Activated CD8-positive, alpha-beta memory T cell treated with anti-CD3 and anti-CD28 coated beads, Interleukin-2, amount 10 ng/mL, durations not matched to agents 7 days and 5 days (primary cell): ENCODE results near the gene PICALM. TPM values are rescaled to one million over a fixed set of nuclear protein-coding genes. Genes with fewer than 3 reads are reported as not detected.
"Not testable (repeated sequence)": the region's sequence is repeated elsewhere in the genome, so short reads cannot be mapped to it uniquely, and the experiment has no call there.

Experiments used
- ATAC-seq: fragments of 150-1000 bp; cut with Tn5 transposase; one replicate; pipeline ENCODE4 v1.10.0; 2021; ENCODE audit warnings: moderate library complexity
- CTCF ChIA-PET: fragments of 350-600 bp; sonication (Branson Sonifier 250); formaldehyde crosslinking; loops from one replicate; lab custom pipeline; 2021; ENCODE audit warnings: antibody characterized with exemption; lab: Charles Lee
- DNase-seq: peaks from one replicate; pipeline ENCODE4 v3.0.0-alpha.2; 2020
- H3K27ac Mint-ChIP-seq: one replicate; pipeline ENCODE4 v1.8.0; 2021; ENCODE audit warnings: mild to moderate bottlenecking, mixed read lengths
- H3K27me3 Mint-ChIP-seq: one replicate; pipeline ENCODE4 v1.8.0; 2021; ENCODE audit warnings: mixed read lengths
- H3K36me3 Mint-ChIP-seq: one replicate; pipeline ENCODE4 v1.8.0; 2021; ENCODE audit warnings: mild to moderate bottlenecking, mixed read lengths
- H3K4me1 Mint-ChIP-seq: one replicate; pipeline ENCODE4 v1.8.0; 2021; ENCODE audit warnings: mixed read lengths
- H3K4me3 Mint-ChIP-seq: one replicate; pipeline ENCODE4 v1.8.0; 2021; ENCODE audit warnings: mild to moderate bottlenecking, moderate library complexity, mixed read lengths
- H3K9me3 Mint-ChIP-seq: one replicate; pipeline ENCODE4 v1.8.0; 2022; ENCODE audit warnings: low read depth, mixed read lengths
- total RNA-seq, 2 experiments: library from RNA; stranded (reverse); gene quantifications; one replicate each; pipeline ENCODE4 v1.2.3, GENCODE V29; 2021

PICALM gene
- total RNA-seq, 2 experiments from 2014 or later = 123 to 166 TPM

- CTCF ChIA-PET = no interaction called here
- H3K9me3 Mint-ChIP-seq = no peaks in the 10 kb centered on the region
- DNase-seq = no peak
- H3K27me3 Mint-ChIP-seq = no peaks in the 10 kb centered on the region
- no peak overlapping the region for H3K4me3 Mint-ChIP-seq
- H3K4me1 Mint-ChIP-seq = peaks cover 15% of the 10 kb centered on the region
- ATAC-seq = no peak
- H3K27ac Mint-ChIP-seq = no peak overlapping the region
- peaks cover 56% of the 10 kb centered on the region for H3K36me3 Mint-ChIP-seq
Observed at GRCh38 chr11:85977751-85978160, 91.1 kb downstream of the PICALM start.

GRCh38 chr11:85976525-85976924 is 92.4 kb downstream of the PICALM start:
- DNase-seq (no peak), ATAC-seq (no peak)
- Mint-ChIP-seq H3K36me3 (peaks cover 57% of the 10 kb centered on the region), H3K4me3 (no peak overlapping the region), H3K27ac (no peak overlapping the region), H3K4me1 (peaks cover 15% of the 10 kb centered on the region), H3K9me3 (no peaks in the 10 kb centered on the region), H3K27me3 (no peaks in the 10 kb centered on the region)
- CTCF ChIA-PET = interaction anchor here (1.2 kb wide), 1 partner anchor 33 kb away, joined by 3 read pairs; no protein-coding TSS in a partner anchor

- DNase-seq (no peak), ATAC-seq (no peak)
- Mint-ChIP-seq H3K27me3 (no peaks in the 10 kb centered on the region), H3K9me3 (no peaks in the 10 kb centered on the region), H3K4me3 (no peak overlapping the region), H3K27ac (no peak overlapping the region), H3K36me3 (peaks cover 67% of the 10 kb centered on the region), H3K4me1 (peaks cover 20% of the 10 kb centered on the region)
- CTCF ChIA-PET = no interaction called here
Observed at GRCh38 chr11:85974122-85974521, 94.8 kb downstream of the PICALM start.

- H3K4me3 Mint-ChIP-seq = no peak overlapping the region
- CTCF ChIA-PET = interaction anchor here (1.3 to 1.6 kb wide), 2 partner anchors 9 kb away, joined by 3 read pairs; no protein-coding TSS in a partner anchor
- H3K36me3 Mint-ChIP-seq = peaks cover 66% of the 10 kb centered on the region
- H3K4me1 Mint-ChIP-seq = peaks cover 20% of the 10 kb centered on the region
- no peaks in the 10 kb centered on the region for H3K27me3 Mint-ChIP-seq
- H3K27ac Mint-ChIP-seq = no peak overlapping the region
- DNase-seq (no peak), ATAC-seq (no peak)
- H3K9me3 Mint-ChIP-seq = no peaks in the 10 kb centered on the region
Observed at GRCh38 chr11:85970593-85970992, 98.3 kb downstream of the PICALM start.

GRCh38 chr11:85967457-85967856 is 101.4 kb downstream of the PICALM start:
- Mint-ChIP-seq H3K36me3 (peaks cover 78% of the 10 kb centered on the region), H3K9me3 (no peaks in the 10 kb centered on the region), H3K27ac (no peak overlapping the region), H3K27me3 (no peaks in the 10 kb centered on the region), H3K4me3 (no peak overlapping the region), H3K4me1 (peaks cover 23% of the 10 kb centered on the region)
- CTCF ChIA-PET = no interaction called here
- ATAC-seq = no peak
- DNase-seq = no peak

- no peaks in the 10 kb centered on the region for H3K9me3 Mint-ChIP-seq
- H3K36me3 Mint-ChIP-seq = peaks cover 75% of the 10 kb centered on the region
- no peak overlapping the region for H3K4me3 Mint-ChIP-seq
- DNase-seq = no peak
- CTCF ChIA-PET = interaction anchor here (1.7 kb wide), 1 partner anchor 9 kb away, joined by 3 read pairs; no protein-coding TSS in a partner anchor
- ATAC-seq = no peak
- no peak overlapping the region for H3K27ac Mint-ChIP-seq
- peaks cover 36% of the 10 kb centered on the region for H3K4me1 Mint-ChIP-seq
- H3K27me3 Mint-ChIP-seq = no peaks in the 10 kb centered on the region
Observed at GRCh38 chr11:85965202-85965601, 103.7 kb downstream of the PICALM start.

GRCh38 chr11:85961930-85962363 is 106.9 kb downstream of the PICALM start:
- H3K4me3 Mint-ChIP-seq = no peak overlapping the region
- DNase-seq = no peak
- CTCF ChIA-PET = interaction anchor here (1.0 to 1.9 kb wide), 6 partner anchors 8 to 232 kb away, joined by 3 to 5 read pairs (median 3); no protein-coding TSS in a partner anchor
- no peaks in the 10 kb centered on the region for H3K27me3 Mint-ChIP-seq
- no peaks in the 10 kb centered on the region for H3K9me3 Mint-ChIP-seq
- no peak overlapping the region for H3K27ac Mint-ChIP-seq
- H3K4me1 Mint-ChIP-seq = peaks cover 17% of the 10 kb centered on the region
- H3K36me3 Mint-ChIP-seq = peaks cover 79% of the 10 kb centered on the region
- ATAC-seq = no peak

GRCh38 chr11:85961130-85961529 is 107.8 kb downstream of the PICALM start:
- CTCF ChIA-PET = interaction anchor here (1.0 to 1.2 kb wide), 3 partner anchors 9 to 25 kb away, joined by 3 read pairs; no protein-coding TSS in a partner anchor
- H3K9me3 Mint-ChIP-seq = no peaks in the 10 kb centered on the region
- peak overlapping the region; percentile 15 for H3K27ac Mint-ChIP-seq
- peaks cover 81% of the 10 kb centered on the region for H3K36me3 Mint-ChIP-seq
- ATAC-seq (no peak), DNase-seq (no peak)
- no peak overlapping the region for H3K4me3 Mint-ChIP-seq
- H3K4me1 Mint-ChIP-seq = peaks cover 17% of the 10 kb centered on the region
- no peaks in the 10 kb centered on the region for H3K27me3 Mint-ChIP-seq

- Mint-ChIP-seq H3K27me3 (no peaks in the 10 kb centered on the region), H3K9me3 (no peaks in the 10 kb centered on the region), H3K27ac (no peak overlapping the region), H3K4me1 (peaks cover 17% of the 10 kb centered on the region), H3K4me3 (no peak overlapping the region), H3K36me3 (peaks cover 82% of the 10 kb centered on the region)
- no peak for ATAC-seq
- CTCF ChIA-PET = interaction anchor here (1.2 kb wide), 1 partner anchor 11 kb away, joined by 3 read pairs; no protein-coding TSS in a partner anchor
- DNase-seq = no peak
Observed at GRCh38 chr11:85960678-85961077, 108.2 kb downstream of the PICALM start.

- peaks cover 75% of the 10 kb centered on the region for H3K36me3 Mint-ChIP-seq
- H3K4me3 Mint-ChIP-seq = no peak overlapping the region
- peaks cover 9% of the 10 kb centered on the region for H3K9me3 Mint-ChIP-seq
- H3K27ac Mint-ChIP-seq = no peak overlapping the region
- no peak for DNase-seq
- no peaks in the 10 kb centered on the region for H3K27me3 Mint-ChIP-seq
- H3K4me1 Mint-ChIP-seq = peaks cover 7% of the 10 kb centered on the region
- ATAC-seq = no peak
- CTCF ChIA-PET = interaction anchor here (1.1 to 1.3 kb wide), 2 partner anchors 11 to 101 kb away, joined by 3 to 4 read pairs; partner anchors contain the start of gene CCDC83
Observed at GRCh38 chr11:85955531-85955930, 113.4 kb downstream of the PICALM start.

- no peak for DNase-seq
- Mint-ChIP-seq H3K9me3 (peaks cover 9% of the 10 kb centered on the region), H3K4me1 (peaks cover 16% of the 10 kb centered on the region), H3K27ac (no peak overlapping the region), H3K27me3 (no peaks in the 10 kb centered on the region), H3K4me3 (no peak overlapping the region), H3K36me3 (peaks cover 60% of the 10 kb centered on the region)
- CTCF ChIA-PET = no interaction called here
- ATAC-seq = no peak
Observed at GRCh38 chr11:85953491-85954143, 115.3 kb downstream of the PICALM start.

GRCh38 chr11:85952108-85952485 is 116.8 kb downstream of the PICALM start:
- H3K4me3 Mint-ChIP-seq, DNase-seq, H3K9me3 Mint-ChIP-seq, H3K27me3 Mint-ChIP-seq, CTCF ChIA-PET, ATAC-seq, H3K27ac Mint-ChIP-seq: not testable (repeated sequence)
- H3K4me1 Mint-ChIP-seq = peaks cover 30% of the 10 kb centered on the region
- peaks cover 47% of the 10 kb centered on the region for H3K36me3 Mint-ChIP-seq

GRCh38 chr11:85951428-85952107 is 117.3 kb downstream of the PICALM start:
- Mint-ChIP-seq H3K4me3 (no peak overlapping the region), H3K4me1 (peaks cover 35% of the 10 kb centered on the region), H3K9me3 (peaks cover 9% of the 10 kb centered on the region), H3K36me3 (peaks cover 43% of the 10 kb centered on the region), H3K27ac (no peak overlapping the region), H3K27me3 (no peaks in the 10 kb centered on the region)
- DNase-seq (no peak), ATAC-seq (no peak)
- CTCF ChIA-PET = no interaction called here

- Mint-ChIP-seq H3K4me1 (peaks cover 40% of the 10 kb centered on the region), H3K36me3 (peaks cover 37% of the 10 kb centered on the region), H3K27me3 (no peaks in the 10 kb centered on the region), H3K27ac (no peak overlapping the region), H3K4me3 (no peak overlapping the region), H3K9me3 (peaks cover 9% of the 10 kb centered on the region)
- CTCF ChIA-PET = no interaction called here
- DNase-seq (no peak), ATAC-seq (no peak)
Observed at GRCh38 chr11:85951049-85951405, 117.9 kb downstream of the PICALM start.
